PC-9 (cell line): ENCODE measurements around the gene CPXM1.

ENCODE experiments used
- EZH2 ChIP-seq: fragments of 200-600 bp; sonication (generic); IDR thresholded peaks from 2 replicates; pipeline ENCODE4 v1.8.0; 2017; ENCODE audit warnings: antibody characterized with exemption, low read depth
- TF ChIP-seq, protein P1 (sequence below): fragments of 200-600 bp; sonication (generic); conservative IDR thresholded peaks from 2 replicates; pipeline ENCODE4 v1.6.1; 2017; ENCODE audit warnings: mixed run types, antibody characterized with exemption, mild to moderate bottlenecking, moderate library complexity

- no peak for TF ChIP-seq EZH2
- TF ChIP-seq, protein P1, sequence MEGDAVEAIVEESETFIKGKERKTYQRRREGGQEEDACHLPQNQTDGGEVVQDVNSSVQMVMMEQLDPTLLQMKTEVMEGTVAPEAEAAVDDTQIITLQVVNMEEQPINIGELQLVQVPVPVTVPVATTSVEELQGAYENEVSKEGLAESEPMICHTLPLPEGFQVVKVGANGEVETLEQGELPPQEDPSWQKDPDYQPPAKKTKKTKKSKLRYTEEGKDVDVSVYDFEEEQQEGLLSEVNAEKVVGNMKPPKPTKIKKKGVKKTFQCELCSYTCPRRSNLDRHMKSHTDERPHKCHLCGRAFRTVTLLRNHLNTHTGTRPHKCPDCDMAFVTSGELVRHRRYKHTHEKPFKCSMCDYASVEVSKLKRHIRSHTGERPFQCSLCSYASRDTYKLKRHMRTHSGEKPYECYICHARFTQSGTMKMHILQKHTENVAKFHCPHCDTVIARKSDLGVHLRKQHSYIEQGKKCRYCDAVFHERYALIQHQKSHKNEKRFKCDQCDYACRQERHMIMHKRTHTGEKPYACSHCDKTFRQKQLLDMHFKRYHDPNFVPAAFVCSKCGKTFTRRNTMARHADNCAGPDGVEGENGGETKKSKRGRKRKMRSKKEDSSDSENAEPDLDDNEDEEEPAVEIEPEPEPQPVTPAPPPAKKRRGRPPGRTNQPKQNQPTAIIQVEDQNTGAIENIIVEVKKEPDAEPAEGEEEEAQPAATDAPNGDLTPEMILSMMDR = no peak
These were observed 2.2 kb downstream of the CPXM1 start for GRCh38 chr20:2798095-2798805.
